HG03575 (cell line): Measurements from ENCODE around the gene DENND1B.

ENCODE experiments used
- ATAC-seq: cut with Tn5 transposase; IDR thresholded peaks from one replicate; pipeline ENCODE4 v1.9.1; 2021; ENCODE audit not compliant: unreplicated experiment, insufficient number of reproducible peaks, low FRiP score; ENCODE audit errors: extremely low read depth

DENND1B gene

GRCh38 chr1:197787623-197788536 lies 12.6 kb upstream of the DENND1B start:
- no peak for ATAC-seq

DNA sequence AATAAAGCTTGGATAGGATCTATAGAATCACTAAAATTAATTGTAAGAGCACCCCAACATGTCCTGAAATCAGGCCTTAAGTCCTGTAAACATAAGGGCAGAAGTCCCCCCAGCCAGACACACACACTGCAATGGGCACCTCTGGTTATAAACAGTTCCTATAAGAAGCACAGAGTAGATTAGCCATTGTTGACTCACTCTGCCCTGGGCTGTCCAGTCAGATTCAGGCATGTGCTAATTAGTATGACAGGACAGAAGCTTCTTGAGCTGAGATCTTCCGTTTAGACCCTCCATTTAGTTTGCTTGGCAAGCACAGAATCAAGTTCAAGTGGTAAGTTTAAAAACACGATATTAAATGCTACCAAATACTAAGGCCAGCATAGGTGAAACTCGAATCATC lies 11.8 kb upstream of the DENND1B start:
- ATAC-seq = no peak

DNA sequence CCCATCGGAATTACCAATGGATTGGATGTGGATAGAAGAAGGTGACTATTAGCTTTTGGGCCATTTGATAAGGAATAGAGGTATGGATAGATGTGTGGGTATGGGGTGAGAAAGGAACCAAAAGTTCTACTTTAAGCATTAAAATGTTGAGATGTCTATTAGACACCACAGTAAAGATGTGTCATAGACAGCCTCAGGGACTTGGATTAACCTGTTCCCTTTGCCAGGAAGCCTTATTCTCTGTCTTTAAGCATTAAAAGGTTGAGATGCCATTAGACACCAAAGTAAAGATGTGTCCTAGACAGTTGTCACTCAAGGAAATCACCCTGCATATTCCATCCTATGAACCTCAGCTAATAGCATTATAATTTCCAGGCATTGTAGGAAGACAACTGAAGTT lies 11.0 kb upstream of the DENND1B start:
- no peak for ATAC-seq

GRCh38 chr1:197783510-197783948 lies 8.2 kb upstream of the DENND1B start:
- ATAC-seq = no peak

- no peak for ATAC-seq
Observed at GRCh38 chr1:197782722-197783360, 7.6 kb upstream of the DENND1B start.

DNA sequence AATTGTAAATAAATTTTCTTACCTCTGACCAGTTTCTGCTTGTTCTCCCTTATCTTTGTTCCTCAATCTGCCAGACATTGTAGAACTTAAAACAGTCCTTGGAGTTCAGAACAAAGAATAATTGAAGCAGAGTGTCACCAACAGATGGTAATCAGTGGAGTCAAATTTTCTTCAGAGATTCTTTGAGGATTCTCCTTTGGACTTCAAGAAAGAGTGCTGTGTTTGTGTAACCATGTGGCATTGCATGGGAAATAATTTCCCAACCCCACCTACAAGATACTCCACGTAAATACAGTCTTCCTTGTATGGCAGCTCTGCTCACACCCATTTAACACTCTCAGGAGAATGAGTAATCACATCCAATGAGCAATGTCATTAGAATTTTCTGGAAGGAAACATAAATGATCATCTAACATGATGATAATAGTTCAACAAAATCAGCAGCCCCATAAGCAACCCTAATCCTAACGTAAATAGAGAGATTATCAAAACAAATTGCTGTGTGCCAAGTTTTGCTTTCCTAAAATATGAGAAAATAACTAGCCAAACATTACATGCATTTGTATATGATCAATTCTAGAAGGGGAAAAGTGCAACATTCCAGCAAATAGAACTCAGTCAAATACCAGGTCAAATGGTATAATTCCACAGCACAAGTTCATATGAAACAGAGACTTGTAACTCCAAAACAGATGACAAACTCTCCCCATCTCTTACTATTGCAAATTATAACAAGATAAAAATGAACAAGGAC lies 6.9 kb upstream of the DENND1B start:
- no peak for ATAC-seq

GRCh38 chr1:197779921-197780320 lies 4.6 kb upstream of the DENND1B start:
- ATAC-seq = no peak

GRCh38 chr1:197778366-197778945 lies 3.2 kb upstream of the DENND1B start:
- ATAC-seq = no peak

- ATAC-seq = no peak
Observed at GRCh38 chr1:197776351-197777105, 1.2 kb upstream of the DENND1B start.

DNA sequence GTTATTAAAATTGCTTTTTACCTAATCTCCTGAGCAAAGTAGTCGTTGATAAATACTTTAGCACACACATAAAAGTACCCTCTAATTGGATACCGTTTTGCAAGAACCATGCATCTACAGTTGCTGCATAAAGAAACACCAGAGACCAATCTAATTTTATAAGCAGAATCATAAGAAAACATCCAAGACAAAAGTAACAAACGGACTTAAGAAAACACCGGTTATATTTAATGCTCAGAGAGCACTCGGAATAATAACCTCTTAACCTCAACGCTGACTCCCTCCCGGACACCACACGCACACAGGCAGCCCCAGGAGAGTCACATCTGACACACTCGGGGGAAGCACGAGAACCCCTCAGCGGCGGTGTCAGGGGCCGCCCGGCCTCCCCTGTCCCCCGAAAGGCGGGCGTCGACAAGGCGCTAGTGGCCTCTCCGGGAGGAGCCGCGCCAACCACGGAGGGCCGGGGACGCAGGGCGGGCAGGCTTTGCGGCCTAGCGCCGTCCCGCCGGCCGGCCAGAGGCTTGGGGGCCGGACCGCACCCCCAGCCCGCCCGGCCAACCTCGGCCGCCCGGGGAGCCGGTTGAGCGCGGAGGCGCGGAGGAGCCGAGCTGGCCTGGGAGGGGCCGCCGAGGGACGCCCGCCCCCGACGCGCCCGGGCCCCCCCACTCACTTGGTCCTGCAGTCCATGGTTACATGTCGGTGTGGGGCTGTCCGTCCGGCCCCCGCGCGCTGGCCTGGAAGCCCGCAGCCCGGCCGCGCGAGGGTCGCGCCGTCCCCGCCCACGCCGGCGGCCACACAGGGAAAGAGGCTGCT lies 606 bp downstream of the DENND1B start:
- ATAC-seq = no peak

GRCh38 chr1:197773856-197774255 lies 1.4 kb downstream of the DENND1B start:
- ATAC-seq = no peak

DNA sequence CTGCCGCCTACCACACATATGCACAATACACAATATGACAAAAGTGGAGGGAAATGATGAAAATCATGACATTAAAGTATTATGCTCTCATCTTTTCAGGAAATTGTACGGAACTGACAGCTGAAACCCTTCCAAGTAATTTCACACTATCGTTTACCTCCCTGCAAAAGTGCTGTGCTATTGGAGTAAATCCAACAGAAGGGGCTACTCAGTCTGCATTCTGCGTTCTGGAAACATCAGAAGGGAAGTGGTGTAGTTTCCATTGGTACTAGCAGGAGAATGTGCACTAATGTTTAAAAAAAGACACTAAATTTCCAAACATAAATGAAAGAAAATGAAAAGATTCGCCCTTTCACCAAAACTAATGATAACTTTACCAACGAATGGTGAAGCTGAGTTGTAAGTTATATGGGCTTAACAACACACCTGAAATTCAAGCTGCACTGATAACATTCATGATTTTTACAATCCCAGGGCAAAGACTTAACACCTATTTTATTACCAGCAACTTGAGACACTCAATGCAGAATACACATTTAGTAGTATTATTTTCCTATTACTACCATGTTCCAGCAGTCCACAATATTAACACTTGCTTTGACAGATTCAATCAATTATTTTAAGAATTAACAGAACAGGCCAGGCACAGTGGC lies 3.2 kb downstream of the DENND1B start:
- no peak for ATAC-seq

DNA sequence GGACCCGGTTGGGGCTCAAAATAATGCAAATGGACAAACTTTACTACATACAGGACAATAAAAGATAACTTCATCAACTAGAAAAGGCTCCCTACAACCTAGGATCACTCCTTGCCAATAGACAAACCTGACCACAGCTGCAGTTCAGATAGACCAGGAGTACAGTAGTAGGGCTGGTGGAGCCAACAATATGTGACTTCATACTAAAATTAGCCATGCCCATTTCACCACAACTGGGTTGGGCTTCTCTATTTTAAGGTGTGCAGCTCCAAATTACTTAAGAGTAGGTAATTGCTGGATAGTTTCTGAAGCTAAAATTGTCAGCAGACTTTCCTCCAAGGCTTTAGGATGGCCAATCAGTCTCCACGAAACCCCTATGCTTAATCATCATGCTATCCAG lies 3.9 kb downstream of the DENND1B start:
- ATAC-seq = no peak

- ATAC-seq = no peak
Observed at GRCh38 chr1:197770243-197770642, 5.0 kb downstream of the DENND1B start.

DNA sequence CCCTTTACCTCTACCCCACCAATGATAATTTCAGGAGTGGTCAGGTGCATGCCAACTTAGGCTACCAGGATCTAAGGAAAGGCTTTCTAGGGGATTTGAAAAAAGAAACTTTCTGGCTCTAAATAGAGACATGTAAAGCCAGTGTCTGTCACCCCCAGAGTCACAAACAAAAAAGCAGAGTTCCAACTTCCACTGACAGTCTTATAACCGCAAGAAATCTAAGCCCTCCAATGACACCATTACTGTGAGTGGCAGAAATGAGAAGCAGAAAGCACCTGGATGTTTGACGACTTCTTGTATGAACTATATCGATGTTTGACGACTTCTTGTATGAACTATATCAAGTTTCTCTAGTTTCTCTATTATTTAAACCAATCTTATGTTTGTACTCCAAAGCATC lies 6.0 kb downstream of the DENND1B start:
- no peak for ATAC-seq

DNA sequence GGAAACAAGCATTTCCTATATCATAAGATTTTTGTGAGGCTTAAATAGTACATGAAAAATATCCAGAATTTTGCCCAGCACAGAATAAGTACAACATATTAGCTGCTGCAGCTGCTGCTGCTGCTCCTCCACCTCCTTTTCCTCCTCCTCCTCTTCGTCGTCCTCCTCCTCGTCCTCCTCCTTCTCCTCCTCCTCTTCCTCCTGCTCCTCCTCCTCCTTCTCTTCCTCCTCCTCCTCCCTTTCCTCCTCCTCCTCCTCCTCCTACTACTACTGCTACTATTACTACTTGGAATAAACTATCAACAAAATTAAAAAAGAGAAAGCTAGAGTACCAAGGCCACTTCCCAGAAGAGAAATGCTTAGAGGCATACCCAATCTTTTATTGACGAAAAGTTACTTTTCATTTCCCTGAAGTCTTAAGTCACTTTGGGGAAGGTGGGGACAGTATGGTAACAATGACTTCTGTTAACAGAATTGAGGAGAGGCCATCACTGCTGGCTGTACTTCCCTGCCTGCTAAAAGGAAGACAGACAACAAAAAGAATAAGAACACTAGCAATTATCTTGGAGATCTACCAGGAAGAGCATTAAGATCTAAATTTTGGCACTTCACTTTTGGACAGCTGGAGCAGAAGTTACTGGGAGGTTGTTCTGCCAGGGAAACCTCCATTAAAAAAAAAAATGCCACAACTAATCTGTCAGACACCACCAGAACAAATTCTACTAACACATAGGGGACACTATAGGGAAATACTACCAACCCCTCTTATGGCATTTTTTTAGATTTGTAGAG lies 7.1 kb downstream of the DENND1B start:
- ATAC-seq = no peak

- ATAC-seq = no peak
Observed at GRCh38 chr1:197763769-197764168, 11.5 kb downstream of the DENND1B start.
